ENCODE data around the gene PERCC1.

- TF ChIP-seq CTCF (IDR thresholded peaks at IDR 0.05) (no peak), EP300 (IDR thresholded peaks at IDR 0.05) (no peak), POLR2A (IDR thresholded peaks at IDR 0.05) (no peak), POLR2AphosphoS5 (IDR thresholded peaks at IDR 0.05) (no peak)
Observed at GRCh38 chr16:1448536-1449116, 17.7 kb downstream of the PERCC1 start.
